Stimulated activated CD4-positive, alpha-beta T cell treated with anti-CD3 and anti-CD28 coated beads, TNF-alpha, amount 100 ng/mL, for 1 hour (primary cell): ENCODE measurements around the gene FCHSD1.
"Not testable (repeated sequence)": the region's sequence is repeated elsewhere in the genome, so short reads cannot be mapped to it uniquely, and the experiment has no call there.

Experiments used
- DNase-seq, 3 donors: peaks; one replicate each; pipeline ENCODE4 v3.0.0-alpha.2; 2020; ENCODE audit warnings: low read depth in 3 of 3, low spot score in 1 of 3

The FCHSD1 gene

DNA sequence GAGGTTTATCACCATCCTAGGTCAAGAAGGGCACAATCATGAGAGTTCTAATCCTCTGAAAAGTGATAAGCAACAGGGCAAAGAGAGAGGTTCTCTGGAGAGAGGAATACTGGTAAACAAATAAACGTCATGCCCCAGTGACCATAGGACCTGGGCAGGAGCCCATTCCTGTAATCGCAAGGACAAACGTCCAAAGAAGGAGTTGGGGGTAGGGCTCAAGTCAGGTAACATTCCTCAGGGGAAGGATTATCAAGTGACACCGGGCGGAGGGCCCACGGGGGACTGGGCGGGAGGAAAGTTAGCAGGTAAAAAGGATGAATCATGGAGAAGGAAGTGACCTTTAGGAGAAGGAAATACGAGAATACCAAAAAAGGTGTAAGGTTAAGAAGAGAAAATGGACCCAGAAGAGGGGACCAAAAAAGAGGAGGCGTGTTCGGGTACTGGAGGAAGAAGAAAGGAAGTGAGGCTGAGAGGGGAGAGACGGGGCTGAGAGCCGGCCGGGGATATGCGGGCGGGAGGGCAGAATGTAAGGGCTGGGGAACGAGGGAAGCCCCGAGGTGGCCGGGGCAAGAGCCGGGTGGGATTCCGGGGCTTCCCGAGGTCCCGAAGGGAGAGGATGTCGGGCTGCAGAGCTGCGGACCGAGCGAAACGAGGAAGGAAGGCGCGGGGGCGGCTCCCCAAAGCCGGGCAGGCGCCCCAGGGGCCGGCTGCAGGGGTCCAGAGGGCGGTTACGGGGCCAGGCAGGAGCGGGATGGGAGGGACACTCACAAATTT, 33.0 kb downstream of the FCHSD1 start:
- DNase-seq = peak in 1 of 3 donors; percentile 27

DNA sequence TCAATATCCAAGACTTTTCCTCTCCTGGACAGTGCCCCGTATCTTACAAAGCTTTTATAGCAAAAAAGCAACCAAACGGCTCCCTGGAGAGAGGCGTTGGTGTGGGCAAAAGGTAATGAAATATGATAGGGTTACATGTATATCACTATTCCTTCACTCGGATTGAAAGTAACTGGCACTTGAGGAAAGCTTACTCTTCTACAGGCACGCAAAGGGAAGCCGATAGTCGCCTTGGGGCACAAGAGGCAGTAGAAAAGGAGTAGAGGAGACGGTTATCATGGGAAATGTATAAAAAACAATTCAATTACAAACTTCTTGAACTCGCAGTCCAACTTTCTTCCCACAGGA, 33.6 kb downstream of the FCHSD1 start:
- DNase-seq = no peak

DNA sequence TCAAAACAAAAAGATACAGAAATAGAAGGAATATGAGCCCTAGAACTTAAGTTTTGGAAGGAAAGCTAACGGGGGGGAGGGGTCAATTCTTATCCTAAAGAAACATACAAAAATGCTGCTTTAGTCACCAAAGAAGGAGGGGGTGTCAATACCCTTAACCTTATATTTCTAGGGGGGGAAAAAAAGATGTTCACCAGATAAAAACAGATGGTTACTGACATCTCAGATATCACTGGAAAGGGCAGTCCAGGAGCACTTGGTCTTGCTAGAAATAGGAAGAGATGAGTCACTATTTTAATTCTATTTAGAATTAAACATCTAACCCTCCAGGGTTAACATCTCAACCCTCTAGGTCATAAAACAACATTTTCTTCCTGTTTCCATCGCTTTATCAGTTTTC, 34.1 kb downstream of the FCHSD1 start:
- DNase-seq = no peak

DNA sequence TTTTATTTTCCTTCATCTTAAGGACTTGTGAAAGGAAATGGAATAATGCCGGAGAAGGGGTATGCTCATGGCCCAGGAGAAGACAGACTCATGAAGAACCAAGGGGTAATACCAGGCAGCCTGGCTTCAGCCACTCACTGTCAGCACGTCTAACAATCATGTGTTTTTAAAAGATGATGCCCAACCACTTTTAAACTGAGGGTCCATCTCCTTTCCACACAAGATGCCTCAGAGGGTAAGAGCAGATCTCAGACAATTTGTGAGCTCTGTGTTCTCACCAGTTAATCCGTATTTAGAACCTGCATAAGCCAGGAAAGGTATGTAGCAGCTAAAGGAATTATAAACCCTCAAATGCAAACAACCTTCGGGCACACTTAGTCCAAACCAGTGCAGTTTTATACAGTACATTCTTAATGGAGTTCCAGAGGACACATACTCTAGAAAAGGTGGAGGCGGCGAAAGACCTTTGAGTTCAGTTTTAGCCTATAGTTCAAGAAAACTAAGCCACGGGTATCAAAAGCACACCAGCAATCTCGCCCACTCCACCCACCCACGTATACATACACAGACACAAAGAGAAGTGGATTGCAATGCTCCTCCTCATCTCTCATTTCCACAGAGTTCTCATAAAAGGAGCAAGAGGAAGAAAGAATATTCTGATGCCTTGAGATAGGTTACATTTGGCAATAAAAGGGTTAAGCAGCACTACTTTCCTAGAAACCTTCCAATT, 35.1 kb downstream of the FCHSD1 start:
- no peak for DNase-seq

DNA sequence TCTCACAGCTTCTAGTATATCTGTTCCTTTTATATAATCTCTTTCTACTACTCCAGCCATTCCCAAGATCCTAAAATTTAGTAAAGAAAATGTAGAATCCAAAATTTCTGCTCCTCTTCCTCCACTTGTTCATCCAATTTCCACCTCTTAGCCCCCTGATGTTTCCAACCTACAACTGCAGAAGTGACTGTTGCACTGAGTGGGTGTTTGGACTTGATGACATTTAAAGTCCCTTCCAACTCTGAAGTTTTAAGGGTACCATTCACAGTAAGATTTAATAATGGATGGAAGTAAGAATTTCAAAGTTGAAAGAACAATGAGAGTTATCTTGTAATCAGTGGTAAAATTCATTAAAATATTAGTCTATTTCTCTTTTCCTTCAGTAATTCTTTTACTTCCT, 37.9 kb downstream of the FCHSD1 start:
- DNase-seq = no peak

DNA sequence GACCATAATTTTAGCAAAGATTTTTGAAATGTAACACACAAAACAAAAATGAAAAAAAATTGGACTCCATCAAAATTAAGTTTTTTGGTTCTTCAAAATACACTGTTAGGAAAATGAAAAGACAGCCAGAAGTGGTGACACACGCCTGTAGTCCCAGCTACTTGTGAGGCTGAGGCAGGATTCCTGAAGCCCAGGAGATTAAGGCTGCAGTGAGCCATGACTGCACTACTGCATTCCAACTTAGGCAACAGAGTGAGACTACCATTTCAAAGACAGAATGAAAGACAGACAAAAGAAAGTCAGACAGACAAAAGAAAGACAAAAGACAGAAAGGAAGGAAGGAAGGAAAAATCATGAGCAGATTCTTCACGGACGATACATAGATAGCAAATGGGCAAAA, 39.9 kb downstream of the FCHSD1 start:
- no peak for DNase-seq

DNA sequence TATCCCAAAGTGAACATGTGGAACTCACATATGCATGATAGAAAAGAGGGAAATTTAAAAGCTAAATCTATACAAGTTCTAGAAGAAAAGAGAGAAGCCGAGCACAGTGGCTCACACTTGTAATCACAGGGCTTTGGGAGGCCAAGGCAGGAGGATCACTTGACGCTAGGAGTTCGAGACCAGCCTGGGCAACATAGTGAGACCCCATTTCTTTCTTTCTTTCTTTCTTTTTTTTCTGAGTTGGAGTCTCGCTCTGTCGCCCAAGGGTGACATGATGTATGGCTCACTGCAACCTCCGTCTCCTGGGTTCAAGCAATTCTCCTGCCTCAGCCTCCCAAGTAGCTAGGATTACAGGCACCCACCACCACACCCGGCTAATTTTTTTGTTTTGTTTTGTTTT, 41.3 kb downstream of the FCHSD1 start:
- DNase-seq = not testable (repeated sequence)

DNA sequence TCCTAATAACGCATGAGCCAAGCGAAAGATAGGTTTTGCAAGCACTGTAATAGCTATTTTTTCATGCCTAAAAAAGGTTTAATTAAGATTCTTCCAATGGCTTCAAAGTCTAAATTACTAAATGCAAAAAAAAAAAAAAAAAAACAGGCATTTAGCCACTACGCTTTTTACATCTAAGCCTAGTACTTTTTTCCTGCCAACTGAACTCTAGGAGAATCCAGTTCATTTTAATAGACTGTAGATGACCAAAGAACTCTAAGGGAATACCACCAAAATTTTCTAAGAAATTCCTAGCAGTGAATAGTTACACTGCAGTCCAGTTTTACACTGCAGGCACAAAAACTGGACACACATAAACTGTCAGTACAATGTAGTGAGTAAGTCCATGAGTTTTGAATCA, 42.2 kb downstream of the FCHSD1 start:
- no peak for DNase-seq

DNA sequence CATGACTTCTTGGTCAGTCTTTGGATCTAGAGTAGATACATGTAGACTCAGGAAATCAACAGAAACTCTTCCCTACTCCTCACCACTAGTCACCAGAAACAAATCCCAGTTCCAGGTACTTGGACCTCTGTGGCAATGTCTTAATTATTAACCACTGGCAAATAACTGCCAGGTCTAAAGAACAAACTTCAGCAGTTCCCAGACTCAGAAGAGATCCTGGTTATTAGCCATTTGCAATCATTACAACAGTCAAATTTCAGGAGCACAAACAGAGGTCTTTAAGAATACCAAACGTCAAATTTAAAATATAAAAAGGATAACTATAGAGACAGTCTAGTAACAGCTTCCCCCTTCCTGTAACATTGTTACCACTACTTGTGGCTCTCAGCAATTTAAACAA, 42.7 kb downstream of the FCHSD1 start:
- DNase-seq = no peak

DNA sequence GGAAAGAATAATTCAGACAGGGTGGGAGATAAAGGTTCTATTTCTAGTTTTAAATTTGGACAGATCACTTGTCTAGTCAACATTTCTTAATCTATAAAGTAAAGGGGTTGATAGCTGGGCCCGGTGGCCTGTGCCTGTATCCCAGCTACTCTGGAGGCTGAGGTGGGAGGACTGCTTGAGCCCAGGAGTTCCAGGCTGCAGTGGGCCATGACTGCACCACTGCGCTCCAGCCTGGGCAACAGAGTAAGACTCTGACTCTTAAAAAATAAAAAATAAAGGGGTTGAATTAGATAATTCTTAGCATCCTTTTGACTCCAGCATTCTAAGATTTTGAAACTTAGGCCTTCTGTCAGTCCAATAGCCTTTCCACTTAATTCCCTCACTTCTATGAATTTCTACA, 43.2 kb downstream of the FCHSD1 start:
- DNase-seq = no peak

DNA sequence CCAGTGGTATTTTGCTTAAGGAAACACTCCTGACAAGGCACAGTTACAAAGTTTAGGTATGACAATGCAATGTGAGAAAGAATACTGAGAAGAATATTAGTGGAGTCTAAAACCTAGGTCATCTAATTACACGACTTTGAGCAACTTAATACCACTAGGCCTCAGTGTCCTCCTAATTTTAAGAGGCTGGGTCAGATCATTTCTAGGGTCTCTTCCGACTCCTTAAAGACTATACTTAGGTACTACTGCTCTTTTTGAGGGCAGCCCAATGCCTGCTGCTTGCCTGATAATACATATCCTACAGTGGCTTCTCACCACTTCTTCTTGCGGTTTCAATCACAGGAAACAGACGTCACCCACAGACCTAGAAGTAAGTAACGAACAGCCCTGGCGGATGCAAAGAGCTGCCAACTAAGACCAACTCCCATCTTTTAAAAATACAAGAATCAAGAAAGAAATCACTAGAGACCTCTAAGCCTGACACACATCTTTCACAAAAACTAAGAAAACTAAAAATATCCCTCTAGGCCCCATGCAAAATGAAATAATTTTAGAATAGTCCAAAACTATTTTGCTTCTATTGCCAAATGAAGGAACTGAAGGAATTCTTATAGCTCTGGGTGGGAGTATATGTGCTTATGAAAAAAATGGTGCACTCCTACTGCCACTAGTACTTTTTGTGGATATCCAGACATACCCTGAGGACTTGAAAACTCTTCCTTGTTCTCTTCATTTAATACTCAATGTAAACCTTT, 45.5 kb downstream of the FCHSD1 start:
- peak in 2 of 3 donors; percentile 47 to 49 for DNase-seq

DNA sequence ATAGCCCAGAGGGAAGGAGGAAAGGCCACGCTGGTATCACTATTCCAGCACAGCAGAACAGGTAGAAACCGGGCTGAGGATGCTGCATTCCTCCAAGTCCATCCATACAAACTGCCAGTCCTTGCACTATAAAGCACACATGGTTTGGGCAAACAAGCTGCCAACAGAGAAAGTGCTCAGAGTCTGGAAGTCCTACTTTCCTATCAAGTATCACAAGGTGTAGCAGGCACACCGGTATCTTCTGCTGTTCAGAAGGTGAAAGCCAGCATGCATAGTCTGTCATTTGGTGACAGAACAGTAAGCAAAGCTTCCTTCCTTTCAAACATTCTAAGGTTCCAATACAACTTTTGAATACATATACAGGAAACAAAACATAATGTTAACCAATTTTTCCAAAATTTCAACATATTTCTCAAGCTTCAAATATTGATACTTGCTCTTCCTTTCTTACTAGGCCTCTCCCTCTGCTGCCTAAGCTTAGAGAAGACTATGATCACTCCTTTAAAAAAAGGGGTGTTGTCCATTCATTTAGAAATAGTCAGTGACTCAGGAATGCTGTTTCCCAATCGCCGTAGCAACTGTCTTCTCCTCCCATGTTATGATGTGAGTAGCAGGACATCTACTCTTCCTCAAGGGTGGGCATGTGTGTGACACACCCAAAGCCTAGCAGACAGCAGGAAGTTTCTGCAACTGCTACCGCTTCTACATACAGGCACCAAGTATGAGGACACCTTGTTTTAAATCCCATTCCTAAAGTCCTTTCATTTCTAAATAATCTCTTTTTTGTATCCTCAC, 47.1 kb downstream of the FCHSD1 start:
- DNase-seq = no peak

DNA sequence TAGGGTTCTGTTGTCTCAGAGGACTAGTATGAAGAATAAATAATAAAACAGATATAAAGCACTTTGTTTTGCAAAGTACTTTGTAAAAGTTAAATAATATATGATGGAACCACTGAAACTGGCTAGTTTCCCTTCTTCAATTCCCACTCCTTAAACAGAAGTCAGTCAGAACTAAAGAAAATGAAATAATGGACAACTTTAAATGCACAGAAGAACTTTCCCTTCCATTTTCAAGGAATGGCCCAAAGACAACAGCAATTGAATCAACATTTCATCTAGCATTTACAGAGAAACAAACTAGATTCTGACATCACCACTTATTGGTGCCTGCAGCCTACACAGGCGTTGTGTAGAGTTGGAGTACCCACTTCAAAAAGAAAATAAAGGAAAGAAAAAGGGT, 48.6 kb downstream of the FCHSD1 start:
- no peak for DNase-seq

DNA sequence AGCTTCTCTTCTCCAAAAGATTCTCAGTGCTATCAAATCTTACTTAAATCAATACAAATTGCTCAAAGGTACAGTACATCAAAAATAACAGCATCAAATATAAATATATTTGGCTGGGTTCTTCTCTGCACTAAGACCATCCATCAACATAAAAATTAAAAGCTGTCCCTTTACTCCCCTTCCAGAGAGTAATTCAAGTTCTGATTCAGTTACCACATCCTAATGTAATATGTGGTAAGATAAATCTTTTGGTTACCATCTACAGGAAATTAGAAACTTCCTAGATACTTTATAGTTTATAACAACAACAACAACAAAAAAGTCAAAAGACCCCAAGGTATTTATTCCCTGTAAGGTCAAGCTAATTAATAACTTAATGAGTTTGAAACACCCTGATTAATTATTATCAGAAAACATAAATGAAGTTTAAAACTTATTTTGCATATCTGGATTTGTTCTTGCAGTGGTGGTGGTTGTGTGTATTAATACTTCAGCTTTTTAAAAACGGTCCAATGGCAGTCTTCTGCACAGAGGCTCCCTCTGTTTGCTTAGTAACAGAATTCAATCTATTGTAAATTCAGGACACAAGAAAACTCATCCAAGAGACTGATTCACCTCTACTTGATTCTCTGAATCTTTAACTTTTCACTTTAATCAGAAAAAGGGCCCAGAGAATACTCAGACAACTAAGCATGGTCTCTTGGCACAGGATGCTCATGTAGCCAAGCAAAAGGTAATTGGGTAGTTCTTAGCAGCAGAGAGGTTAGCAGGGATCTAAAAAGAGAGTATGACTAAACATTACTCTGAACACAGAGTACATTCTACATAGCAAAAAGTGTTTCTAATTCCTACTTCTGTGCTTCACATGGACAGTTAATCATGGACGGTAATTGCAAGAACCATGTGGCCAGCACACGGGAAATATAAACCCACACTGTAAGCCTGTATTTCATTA, 52.5 kb downstream of the FCHSD1 start:
- no peak for DNase-seq

DNA sequence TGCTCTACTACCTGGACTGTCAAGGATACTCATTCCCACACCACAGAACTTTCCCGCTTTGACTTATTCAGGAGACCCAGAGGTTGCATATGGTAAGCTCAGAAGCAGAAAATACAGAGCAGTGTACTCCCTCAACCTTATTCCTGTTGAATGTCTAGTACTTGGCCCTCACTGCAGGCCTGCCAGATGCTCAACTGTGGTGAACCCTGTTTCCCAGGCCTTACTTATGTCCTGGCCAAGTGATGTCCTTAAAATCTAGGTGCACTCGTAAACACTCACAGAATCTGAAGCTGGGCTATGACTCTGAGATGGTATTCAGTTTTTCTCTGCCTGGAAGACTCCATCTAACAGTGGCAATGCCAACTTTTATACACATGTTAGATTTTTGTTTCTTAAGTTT, 53.4 kb downstream of the FCHSD1 start:
- no peak for DNase-seq

DNA sequence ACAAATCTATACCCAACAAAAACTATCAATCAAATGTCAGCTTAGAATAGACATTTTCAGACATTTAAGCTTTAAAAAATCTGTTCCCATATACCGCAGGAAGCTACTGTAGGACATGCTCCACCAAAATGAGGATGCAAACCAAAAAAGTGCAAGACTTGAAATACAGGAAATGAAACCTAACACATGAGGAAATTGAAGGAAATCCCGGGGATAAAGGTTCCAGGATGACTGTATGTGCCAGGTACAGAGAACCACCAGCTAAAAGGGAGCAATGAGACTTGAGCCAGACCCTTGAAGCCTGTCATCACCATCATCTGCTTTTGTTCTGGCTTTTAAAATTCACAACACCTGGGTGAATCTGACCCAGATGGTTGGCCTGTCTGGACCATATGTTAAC, 53.8 kb downstream of the FCHSD1 start:
- no peak for DNase-seq

DNA sequence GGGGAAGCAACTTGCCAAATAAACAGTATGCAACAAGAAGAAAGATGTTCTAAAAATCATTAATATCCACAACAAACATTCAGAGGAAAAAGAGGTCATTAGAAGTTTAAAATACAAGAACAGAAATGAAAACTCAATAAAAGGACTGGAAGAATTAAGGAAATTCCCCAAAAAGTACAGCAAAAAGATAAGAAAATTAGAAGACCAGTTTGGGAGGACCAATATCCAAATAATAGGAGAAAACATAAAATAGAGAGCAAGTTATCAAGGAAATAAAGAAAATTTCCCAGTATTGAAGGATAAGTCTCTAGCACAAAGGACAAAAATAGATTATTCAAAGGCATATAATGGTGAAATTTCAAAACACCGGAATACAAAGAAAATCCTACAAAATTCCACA, 54.4 kb downstream of the FCHSD1 start:
- DNase-seq = no peak

DNA sequence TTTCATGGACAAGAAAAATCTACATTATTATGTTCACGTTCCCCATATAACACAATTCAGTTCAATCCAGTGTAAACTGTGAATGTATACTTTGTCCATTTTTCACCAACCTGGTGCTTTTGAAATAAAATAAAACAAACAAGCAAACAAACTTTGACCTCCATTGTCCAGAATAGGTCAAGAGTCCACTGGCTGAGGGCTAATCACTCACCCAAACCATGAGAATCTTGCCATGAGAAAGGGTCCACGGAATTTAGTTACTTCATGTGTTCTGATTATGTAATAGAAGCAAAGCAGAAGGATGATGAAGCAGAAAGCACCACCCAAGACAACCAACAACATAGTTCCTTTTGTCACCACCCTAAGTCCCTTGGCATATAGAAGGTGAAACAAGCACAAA, 61.1 kb downstream of the FCHSD1 start:
- DNase-seq = no peak
